ENCODE data around the gene ANKS6.

Gene ANKS6

GRCh38 chr9:98738741-98739140 lies 57.6 kb downstream of the ANKS6 start:
- no peak for DNase-seq (ENCODE audit: low read depth)

GRCh38 chr9:98736226-98736625 lies 60.1 kb downstream of the ANKS6 start:
- no peak for DNase-seq (ENCODE audit: low read depth)

- DNase-seq (ENCODE audit: low read depth) = no peak
Measured at GRCh38 chr9:98732801-98733200, 63.6 kb downstream of the ANKS6 start.

- no peak for DNase-seq (ENCODE audit: low read depth)
Measured at GRCh38 chr9:98732091-98732490, 64.3 kb downstream of the ANKS6 start.

GRCh38 chr9:98730871-98731270 lies 65.5 kb downstream of the ANKS6 start:
- DNase-seq (ENCODE audit: low read depth) = no peak

- no peak for DNase-seq (ENCODE audit: low read depth)
Measured at GRCh38 chr9:98728500-98728899, 67.9 kb downstream of the ANKS6 start.

- no peak for DNase-seq (ENCODE audit: low read depth)
Measured at GRCh38 chr9:98727428-98727827, 68.9 kb downstream of the ANKS6 start.

GRCh38 chr9:98726735-98727134 lies 69.6 kb downstream of the ANKS6 start:
- DNase-seq (ENCODE audit: low read depth) = peak; percentile 74

GRCh38 chr9:98724810-98725530 lies 71.4 kb downstream of the ANKS6 start:
- no peak for DNase-seq (ENCODE audit: low read depth)

- DNase-seq (ENCODE audit: low read depth) = no peak
Measured at GRCh38 chr9:98721643-98722042, 74.7 kb downstream of the ANKS6 start.

- DNase-seq (ENCODE audit: low read depth) = no peak
Measured at GRCh38 chr9:98720402-98720801, 76.0 kb downstream of the ANKS6 start.

- DNase-seq (ENCODE audit: low read depth) = no peak
Measured at GRCh38 chr9:98719055-98719454, 77.3 kb downstream of the ANKS6 start.

- DNase-seq (ENCODE audit: low read depth) = no peak
Measured at GRCh38 chr9:98714833-98715232, 81.5 kb downstream of the ANKS6 start.

GRCh38 chr9:98712987-98713386 lies 83.4 kb downstream of the ANKS6 start:
- DNase-seq (ENCODE audit: low read depth) = no peak

GRCh38 chr9:98709968-98710965 lies 86.1 kb downstream of the ANKS6 start:
- DNase-seq (ENCODE audit: low read depth) = peak; percentile 70

- DNase-seq (ENCODE audit: low read depth) = no peak
Measured at GRCh38 chr9:98708933-98709911, 87.1 kb downstream of the ANKS6 start, which contains the start of gene GABBR2. Gene GABBR2 (minus strand): TSS chr9:98708935. CDS start chr9:98708737, 198 bp downstream.

- no peak for DNase-seq (ENCODE audit: low read depth)
Measured at GRCh38 chr9:98708103-98708932, 88.0 kb downstream of the ANKS6 start.

GRCh38 chr9:98707166-98708102 lies 88.9 kb downstream of the ANKS6 start:
- peak; percentile 72 for DNase-seq (ENCODE audit: low read depth)

GRCh38 chr9:98706651-98707165 lies 89.6 kb downstream of the ANKS6 start:
- DNase-seq (ENCODE audit: low read depth) = peak; percentile 21

Measured in EH (cell line).